ENCODE measurements around the gene OR5K4. TPM values are rescaled to one million over a fixed set of nuclear protein-coding genes. Genes with fewer than 3 reads are reported as not detected.

Gene OR5K4
- polyA plus RNA-seq (2011; rRNA removed) (not detected in 2 replicates), polyA plus RNA-seq (2017; fragmentation: RNase III; extraction: RNeasy Plus Mini Kit Qiagen cat#74134 plus additional on column Dnase treatment) (not detected in 3 replicates), polyA minus RNA-seq (2011; rRNA and poly(A)+ RNA removed) (not detected in 2 replicates)
- not detected in 2 replicates for polyA plus RNA-seq (2012; cell fraction: cytosol; rRNA removed)
- not detected in 2 replicates for polyA plus RNA-seq (2012; cell fraction: nucleus; rRNA removed)

DNA sequence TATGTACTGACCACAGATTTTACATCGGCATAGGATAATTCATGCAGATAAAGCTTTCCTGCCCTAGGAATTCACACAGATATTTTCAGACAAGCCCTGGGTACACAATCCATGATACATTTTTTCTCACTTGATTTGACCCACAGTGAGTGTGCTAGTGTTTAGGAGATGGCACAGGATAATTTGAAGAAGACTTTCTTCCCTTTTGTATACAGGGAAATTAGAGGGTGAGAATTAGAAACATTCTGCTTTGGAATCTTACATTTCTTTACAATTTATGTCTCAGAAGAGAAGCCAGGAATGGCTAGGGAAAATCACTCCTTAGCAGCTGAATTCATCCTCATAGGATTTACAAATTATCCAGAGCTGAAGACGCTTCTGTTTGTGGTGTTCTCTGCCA, at the start of gene OR5K4:
Gene OR5K4, plus strand, starts transcription at position 301 of the 400 bp plus-strand sequence. Its CDS starts 0 bp downstream, at position 301.
- FAIRE-seq = no peak
- POLR2A ChIA-PET = no interaction called here
- Histone ChIP-seq H3K4me3 (no peak within 1 kb of the TSS), H3K4me1 (no peaks in the 10 kb centered on the region), H3K27ac (no peak within 1 kb of the TSS), H3K9me3 (no peaks in the 10 kb centered on the region; the same call in 2 of the 3 replicates), H3K4me2 (no peak within 1 kb of the TSS)
- TF ChIP-seq NPAS2 (CRISPR knock-in tag; IDR thresholded peaks at IDR 0.05; ENCODE audit: borderline replicate concordance) (no peak), ZNF302 (CRISPR knock-in tag; IDR thresholded peaks at IDR 0.05) (no peak), HOXA7 (CRISPR knock-in tag; IDR thresholded peaks at IDR 0.05) (no peak)
- 40% methylated on average over 2 of the region's 2 CpGs for WGBS (ENCODE audit: missing lambda C conversion rate)
- DNase-seq (ENCODE audit: low read depth in 1 of 2, low spot score in 1 of 2) = no peak
- ATAC-seq = no peak
- CTCF ChIA-PET = interaction anchor here (1.0 kb wide), 1 partner anchor 23 kb away, joined by 3 read pairs; no protein-coding TSS in a partner anchor

DNA sequence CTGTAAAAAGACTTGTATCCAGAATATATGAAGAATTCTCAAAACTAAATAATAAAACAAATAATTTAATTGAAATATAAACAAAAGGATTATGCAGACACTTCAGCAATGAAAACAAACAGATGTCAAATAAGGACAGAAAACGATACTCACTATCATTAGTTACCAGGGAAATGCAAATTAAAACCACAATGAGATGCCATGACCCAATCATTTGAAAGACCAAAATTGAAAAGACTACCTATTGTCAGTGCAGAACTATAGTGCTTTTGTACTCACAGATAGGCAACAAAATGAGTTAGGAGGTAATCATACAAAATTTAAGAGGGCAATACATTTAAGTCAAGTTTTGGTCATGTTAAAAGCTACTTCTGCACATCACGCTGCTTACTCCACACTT, 31.6 kb upstream of the OR5K4 start:
- 26% methylated on average over 2 of the region's 2 CpGs for WGBS (ENCODE audit: missing lambda C conversion rate)
- POLR2A ChIA-PET = no interaction called here
- TF ChIP-seq EHF (CRISPR knock-in tag; IDR thresholded peaks at IDR 0.05) (no peak), CBX8 (IDR thresholded peaks at IDR 0.05) (no peak), CEBPB (IDR thresholded peaks at IDR 0.05) (no peak), FOSB (CRISPR knock-in tag; IDR thresholded peaks at IDR 0.05) (no peak), ESRRA (IDR thresholded peaks at IDR 0.05; ENCODE audit: borderline replicate concordance, low read length) (no peak), CHD4 (IDR thresholded peaks at IDR 0.05; ENCODE audit: borderline replicate concordance) (no peak), FOSL2 (IDR thresholded peaks at IDR 0.05) (no peak), FOSL2 (CRISPR knock-in tag; IDR thresholded peaks at IDR 0.05) (no peak), REST (IDR thresholded peaks at IDR 0.05) (no peak), JUN (IDR thresholded peaks at IDR 0.05) (no peak), E2F6 (IDR thresholded peaks at IDR 0.05; ENCODE audit: borderline replicate concordance, low read depth) (no peak), EP300 (IDR thresholded peaks at IDR 0.05) (no peak), MAZ (IDR thresholded peaks at IDR 0.05; ENCODE audit: borderline replicate concordance, low read depth, low read length) (no peak), ZFP36 (IDR thresholded peaks at IDR 0.05; ENCODE audit: borderline replicate concordance, partially characterized antibody) (no peak)
- TF ChIP-seq, protein P1, sequence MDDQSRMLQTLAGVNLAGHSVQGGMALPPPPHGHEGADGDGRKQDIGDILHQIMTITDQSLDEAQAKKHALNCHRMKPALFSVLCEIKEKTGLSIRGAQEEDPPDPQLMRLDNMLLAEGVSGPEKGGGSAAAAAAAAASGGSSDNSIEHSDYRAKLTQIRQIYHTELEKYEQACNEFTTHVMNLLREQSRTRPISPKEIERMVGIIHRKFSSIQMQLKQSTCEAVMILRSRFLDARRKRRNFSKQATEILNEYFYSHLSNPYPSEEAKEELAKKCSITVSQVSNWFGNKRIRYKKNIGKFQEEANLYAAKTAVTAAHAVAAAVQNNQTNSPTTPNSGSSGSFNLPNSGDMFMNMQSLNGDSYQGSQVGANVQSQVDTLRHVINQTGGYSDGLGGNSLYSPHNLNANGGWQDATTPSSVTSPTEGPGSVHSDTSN (IDR thresholded peaks at IDR 0.05) = no peak
- H3K9me3 ChIP-seq = no peaks in the 10 kb centered on the region
- CTCF ChIA-PET = no interaction called here
- FAIRE-seq (no peak), ATAC-seq (no peak), DNase-seq (ENCODE audit: low read depth in 1 of 2, low spot score in 1 of 2) (no peak)
- H3K4me2 ChIP-seq = no peak overlapping the region
- no peak overlapping the region for H3K27ac ChIP-seq
- H3K4me3 ChIP-seq = no peak overlapping the region
- no peaks in the 10 kb centered on the region for H3K4me1 ChIP-seq

- no peak overlapping the region for H3K4me2 ChIP-seq
- H3K4me1 ChIP-seq = no peaks in the 10 kb centered on the region
- FAIRE-seq (no peak), DNase-seq (ENCODE audit: low read depth in 1 of 2, low spot score in 1 of 2) (no peak), ATAC-seq (no peak)
- WGBS (ENCODE audit: missing lambda C conversion rate) = 11% methylated on average over 2 of the region's 2 CpGs
- no peak overlapping the region for H3K4me3 ChIP-seq
- no peak for TF ChIP-seq ESRRA (IDR thresholded peaks at IDR 0.05; ENCODE audit: borderline replicate concordance, low read length)
- no peak for TF ChIP-seq EP300 (IDR thresholded peaks at IDR 0.05)
- TF ChIP-seq KDM1A (IDR thresholded peaks at IDR 0.05; ENCODE audit: low read depth) = no peak
- TF ChIP-seq ELK1 (IDR thresholded peaks at IDR 0.05; ENCODE audit: low read depth, low read length) = no peak
- TF ChIP-seq, protein P2, sequence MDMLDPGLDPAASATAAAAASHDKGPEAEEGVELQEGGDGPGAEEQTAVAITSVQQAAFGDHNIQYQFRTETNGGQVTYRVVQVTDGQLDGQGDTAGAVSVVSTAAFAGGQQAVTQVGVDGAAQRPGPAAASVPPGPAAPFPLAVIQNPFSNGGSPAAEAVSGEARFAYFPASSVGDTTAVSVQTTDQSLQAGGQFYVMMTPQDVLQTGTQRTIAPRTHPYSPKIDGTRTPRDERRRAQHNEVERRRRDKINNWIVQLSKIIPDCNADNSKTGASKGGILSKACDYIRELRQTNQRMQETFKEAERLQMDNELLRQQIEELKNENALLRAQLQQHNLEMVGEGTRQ (IDR thresholded peaks at IDR 0.05) = no peak
- TF ChIP-seq EHF (CRISPR knock-in tag; IDR thresholded peaks at IDR 0.05) = no peak
- TF ChIP-seq E2F6 (IDR thresholded peaks at IDR 0.05; ENCODE audit: borderline replicate concordance, low read depth) = no peak
- no peak for TF ChIP-seq CTCF (IDR thresholded peaks at IDR 0.05)
- ChIA-PET CTCF (no interaction called here), POLR2A (no interaction called here)
- H3K27ac ChIP-seq = no peak overlapping the region
- H3K9me3 ChIP-seq = no peaks in the 10 kb centered on the region
Observed at GRCh38 chr3:98322686-98323085, 31.0 kb upstream of the OR5K4 start.

All from A549 (cell line).